A204.1 (cell line): ENCODE measurements around the gene NELFA.
"Not testable (repeated sequence)": the region's sequence is repeated elsewhere in the genome, so short reads cannot be mapped to it uniquely, and the experiment has no call there.

Experiments used
- FAIRE-seq: peaks from 2 replicates; lab custom pipeline; 2012; peaks lifted over from hg19 to GRCh38; lab: Jason Lieb, UNC

NELFA gene

DNA sequence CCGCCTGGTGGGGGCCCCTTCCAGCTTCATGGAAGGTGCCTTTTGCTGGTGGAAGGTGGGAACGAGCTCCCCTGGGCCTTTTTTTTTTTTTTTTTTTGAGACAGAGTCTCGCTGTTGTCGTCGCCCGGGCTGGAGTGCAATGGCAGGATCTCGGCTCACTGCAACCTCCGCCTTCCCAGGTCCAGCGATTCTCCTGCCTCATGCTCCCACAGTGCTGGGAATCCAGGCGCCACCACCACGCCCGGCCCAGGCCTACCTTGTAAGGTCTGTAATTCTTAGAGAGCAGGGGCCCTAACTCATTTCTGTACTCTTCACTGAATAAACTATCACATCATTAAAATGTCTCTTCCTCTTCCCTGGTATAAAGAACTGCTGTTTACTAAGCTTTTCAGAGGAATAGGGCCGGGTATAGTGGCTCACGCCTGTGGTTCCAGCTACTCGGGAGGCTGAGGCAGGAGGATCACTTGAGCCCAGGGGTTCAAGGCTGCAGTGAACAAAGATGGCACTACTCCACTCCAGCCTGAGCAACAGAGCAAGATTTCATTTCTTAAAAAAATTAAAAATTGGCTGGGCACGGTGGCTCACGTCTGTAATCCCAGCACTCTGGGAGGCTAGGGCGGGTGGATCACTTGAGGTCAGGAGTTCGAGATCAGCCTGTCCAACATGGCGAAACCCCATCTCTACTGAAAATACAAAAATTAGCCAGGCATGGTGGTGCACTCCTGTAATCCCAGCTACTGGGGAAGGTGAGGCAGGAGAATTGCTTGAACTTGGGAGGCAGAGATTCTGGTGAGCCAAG, 14.9 kb downstream of the NELFA start:
- FAIRE-seq: not testable (repeated sequence)

GRCh38 chr4:1993169-1993516, 15.6 kb downstream of the NELFA start:
- FAIRE-seq: no peak

DNA sequence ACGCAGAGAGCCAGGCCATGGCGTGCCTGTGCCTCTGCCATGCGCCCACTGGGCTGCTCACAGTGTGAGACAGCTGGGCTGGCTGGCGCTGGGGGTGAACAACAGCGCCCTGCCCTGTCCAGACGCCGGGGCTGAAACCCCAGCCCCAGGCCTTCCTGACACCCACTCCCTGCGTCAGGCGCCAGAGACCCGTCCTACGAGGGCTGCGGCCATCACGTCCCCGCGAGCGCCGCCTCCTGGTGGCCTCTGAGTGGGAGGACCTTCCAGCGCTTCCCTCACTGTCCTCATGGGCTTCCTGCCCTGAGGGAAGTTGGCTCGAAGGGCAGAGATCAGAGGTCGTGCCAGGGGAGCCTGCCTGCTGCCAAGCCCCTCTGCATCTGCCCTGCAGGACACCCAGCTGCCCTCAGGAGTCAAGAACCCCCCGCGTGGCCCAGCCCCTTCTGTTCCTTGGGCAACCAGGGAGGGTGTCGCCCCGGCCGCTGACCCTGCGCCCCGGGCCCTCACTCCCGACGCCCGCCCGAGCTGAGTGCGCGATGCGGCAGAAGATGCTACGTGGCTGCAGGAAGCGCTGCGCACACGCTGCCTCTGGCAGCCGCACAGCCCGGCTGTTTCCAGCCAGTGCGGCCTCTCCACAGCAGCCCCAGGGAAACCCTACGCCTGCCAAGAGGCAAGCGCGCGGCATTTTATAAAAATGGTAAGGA, 16.2 kb downstream of the NELFA start:
- FAIRE-seq: no peak

DNA sequence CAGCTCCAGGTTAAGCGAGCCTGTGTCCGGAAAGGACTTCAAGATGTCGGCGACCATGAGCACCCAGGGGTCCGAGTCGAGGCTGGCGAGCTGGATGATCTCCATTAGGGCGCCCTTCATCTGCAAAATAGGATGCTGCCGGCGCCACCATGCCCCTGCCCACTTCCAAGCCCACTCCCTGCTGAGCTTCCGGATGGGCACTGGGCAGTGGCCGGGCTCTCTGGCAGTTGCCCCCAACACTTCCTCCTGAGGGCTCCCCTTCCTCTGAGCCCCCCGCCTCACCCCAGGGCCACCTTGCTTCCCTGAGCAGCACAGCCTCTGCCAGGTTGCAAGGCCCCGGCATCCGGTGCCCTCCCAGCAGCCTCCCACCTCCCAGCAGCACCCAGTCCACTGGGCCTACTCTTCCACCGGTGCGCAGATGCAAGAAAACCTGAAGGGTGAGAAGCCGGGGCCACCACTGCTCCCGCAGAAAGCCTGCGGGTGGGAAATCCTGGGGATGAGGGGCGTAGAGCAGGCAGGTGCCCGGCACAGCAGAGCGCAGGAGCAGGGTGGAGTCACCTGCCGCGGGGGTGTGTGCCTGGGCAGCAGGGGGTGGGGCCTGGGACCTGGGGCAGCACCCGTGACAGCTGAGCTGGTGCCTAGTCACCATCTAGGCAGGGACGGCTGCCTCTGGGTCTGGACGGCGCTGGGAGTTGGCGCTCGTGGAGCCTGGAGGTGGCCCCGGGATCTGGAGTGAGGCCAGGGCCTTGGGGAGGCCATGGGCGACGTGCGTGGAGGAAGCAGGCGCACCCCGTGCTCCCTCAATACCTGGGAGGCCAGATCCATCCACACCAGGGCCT, 17.0 kb downstream of the NELFA start:
- FAIRE-seq: no peak

- FAIRE-seq: no peak
Observed at GRCh38 chr4:1991087-1991486, 17.7 kb downstream of the NELFA start.

- no peak for FAIRE-seq
Observed at GRCh38 chr4:1990676-1991075, 18.1 kb downstream of the NELFA start.

- FAIRE-seq: no peak
Observed at GRCh38 chr4:1990348-1990645, 18.5 kb downstream of the NELFA start.

GRCh38 chr4:1989533-1990347, 19.0 kb downstream of the NELFA start:
- FAIRE-seq: no peak

DNA sequence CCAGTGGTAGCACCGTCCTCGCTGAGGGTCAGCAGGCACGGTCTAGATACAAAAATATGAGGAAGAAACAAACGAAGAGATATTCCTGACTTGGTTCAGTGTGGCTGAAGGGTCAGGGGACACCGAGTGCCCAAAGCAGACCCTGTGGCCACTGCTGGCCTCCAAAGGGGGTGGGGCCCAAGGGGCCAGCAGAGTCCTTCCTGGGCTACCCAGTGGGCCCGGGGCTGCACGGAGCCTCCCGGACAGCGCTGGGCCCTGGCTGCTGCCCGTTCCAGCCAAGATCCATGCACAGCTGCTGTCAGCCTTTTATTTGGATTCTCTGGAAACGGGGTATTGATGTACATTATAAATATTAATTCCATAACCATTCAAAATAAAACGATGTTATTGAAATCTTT, 20.4 kb downstream of the NELFA start:
- no peak for FAIRE-seq

DNA sequence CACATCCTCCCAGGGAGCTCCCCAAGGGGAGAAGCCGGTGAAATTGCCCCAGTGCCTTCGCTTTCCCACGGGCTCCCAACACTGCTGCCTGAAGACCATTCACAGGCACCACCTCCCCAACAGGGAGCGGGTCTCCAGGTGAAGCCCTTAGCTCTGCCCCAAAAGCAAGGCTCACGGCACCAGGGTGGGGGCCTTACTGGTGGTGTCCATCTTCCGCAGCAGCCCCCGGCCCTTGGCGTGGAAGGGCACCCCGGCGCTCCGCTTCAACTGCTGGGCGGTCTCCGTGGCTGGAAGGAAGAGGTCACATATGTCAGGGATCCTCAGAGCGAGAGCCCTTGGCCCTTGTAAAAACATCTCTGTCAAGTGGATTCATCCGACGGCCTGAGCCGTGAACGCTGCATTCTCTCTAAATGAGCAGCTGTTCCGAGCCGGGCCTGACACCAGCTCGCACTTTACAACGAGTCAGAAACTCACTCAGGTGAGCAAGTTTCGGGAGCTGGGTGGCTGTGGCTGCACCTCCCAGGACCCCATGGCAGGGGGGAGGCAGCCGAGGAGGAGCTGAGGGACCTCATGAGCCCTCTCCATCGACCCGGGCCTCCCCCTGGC, 20.9 kb downstream of the NELFA start:
- no peak for FAIRE-seq

GRCh38 chr4:1987296-1987695, 21.5 kb downstream of the NELFA start:
- no peak for FAIRE-seq

GRCh38 chr4:1986578-1987210, 22.1 kb downstream of the NELFA start:
- no peak for FAIRE-seq

GRCh38 chr4:1985780-1986577, 22.8 kb downstream of the NELFA start:
- FAIRE-seq: no peak

DNA sequence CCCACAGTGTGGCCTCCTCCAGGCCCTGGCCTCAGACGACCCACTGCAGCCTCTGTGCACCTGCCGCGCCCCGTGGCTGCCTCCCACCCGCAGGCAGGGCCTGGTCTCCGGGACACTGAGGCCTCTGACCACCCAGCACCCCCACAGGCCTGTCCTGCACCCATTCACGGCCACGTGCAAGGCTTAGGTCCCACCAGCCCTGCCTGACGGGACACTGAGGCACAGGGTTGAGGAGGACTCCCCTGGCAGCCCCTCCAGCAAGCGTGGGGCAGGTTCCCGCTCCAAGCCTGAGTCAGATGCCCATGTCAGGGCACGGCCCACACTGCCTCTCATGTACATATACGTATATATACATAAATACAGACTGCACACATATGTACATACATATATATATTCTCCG, 23.5 kb downstream of the NELFA start:
- no peak for FAIRE-seq

GRCh38 chr4:1984406-1985191, 24.2 kb downstream of the NELFA start:
- FAIRE-seq: no peak

- no peak for FAIRE-seq
Observed at GRCh38 chr4:1983846-1984405, 24.8 kb downstream of the NELFA start.

- FAIRE-seq: no peak
Observed at GRCh38 chr4:1983053-1983845, 25.5 kb downstream of the NELFA start.
